Measurements from ENCODE around the gene MYMK. TPM values are rescaled to one million over a fixed set of nuclear protein-coding genes. Genes with fewer than 3 reads are reported as not detected.

MYMK gene
- total RNA-seq, 1 donor from 2014 or later: not detected

DNA sequence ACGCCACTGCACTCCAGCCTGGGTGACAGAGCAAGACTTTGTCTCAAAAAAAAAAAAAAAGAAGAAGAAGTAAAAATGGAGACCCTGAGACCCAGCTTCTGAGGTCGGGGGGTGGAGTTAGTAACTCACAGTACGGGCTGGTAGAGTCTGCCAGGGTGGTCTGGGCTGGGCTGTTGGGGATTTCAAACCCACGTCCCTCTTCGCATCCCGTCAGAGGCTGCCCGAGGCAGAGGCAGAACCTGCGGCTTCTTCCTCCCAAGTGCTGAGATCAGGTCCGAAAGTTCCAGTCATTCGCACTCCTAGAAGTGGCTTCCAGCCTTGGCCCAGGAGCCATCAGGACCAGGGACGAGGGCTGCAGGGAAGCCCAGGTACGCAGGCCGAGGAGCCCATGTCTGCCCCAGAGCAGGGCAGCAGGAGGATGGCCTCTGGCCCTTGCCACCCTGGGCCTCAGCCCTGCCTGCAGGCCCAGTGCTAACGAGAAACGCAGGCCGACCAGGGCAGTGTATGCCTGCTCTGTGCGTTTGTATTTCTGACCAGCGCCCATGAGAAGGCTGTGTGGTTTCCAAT lies 36.0 kb downstream of the MYMK start:
- intact Hi-C loops (cut with micrococcal nuclease): loop anchor here (10.0 kb wide), 1 partner anchor 144 kb away; the partner anchor contains the start of genes MED22 and RPL7A

DNA sequence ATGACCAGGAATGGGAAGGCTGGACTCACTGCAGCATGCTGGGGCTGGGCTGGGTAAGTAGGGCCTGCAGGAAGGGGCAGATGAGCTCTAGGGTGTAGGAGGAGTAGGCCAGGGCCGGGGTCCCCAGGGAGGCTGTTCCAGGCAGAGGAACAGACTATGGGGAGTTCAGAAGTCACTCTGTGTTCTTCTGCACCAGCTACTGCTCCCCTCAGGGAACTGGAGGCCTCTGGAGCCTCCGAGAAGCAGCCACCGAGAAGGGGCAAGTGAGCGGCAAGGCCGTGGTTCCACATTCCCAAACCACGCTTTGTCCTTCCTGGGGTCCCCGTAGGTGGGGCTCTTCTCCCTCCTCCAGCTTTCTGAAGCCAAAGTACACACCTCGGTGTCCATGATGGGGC lies 37.4 kb downstream of the MYMK start:
- intact Hi-C loops (cut with micrococcal nuclease): loop anchor here (2.0 to 10.0 kb wide), 2 partner anchors 29 to 143 kb away; partner anchors contain the start of genes CACFD1, MED22 and RPL7A

DNA sequence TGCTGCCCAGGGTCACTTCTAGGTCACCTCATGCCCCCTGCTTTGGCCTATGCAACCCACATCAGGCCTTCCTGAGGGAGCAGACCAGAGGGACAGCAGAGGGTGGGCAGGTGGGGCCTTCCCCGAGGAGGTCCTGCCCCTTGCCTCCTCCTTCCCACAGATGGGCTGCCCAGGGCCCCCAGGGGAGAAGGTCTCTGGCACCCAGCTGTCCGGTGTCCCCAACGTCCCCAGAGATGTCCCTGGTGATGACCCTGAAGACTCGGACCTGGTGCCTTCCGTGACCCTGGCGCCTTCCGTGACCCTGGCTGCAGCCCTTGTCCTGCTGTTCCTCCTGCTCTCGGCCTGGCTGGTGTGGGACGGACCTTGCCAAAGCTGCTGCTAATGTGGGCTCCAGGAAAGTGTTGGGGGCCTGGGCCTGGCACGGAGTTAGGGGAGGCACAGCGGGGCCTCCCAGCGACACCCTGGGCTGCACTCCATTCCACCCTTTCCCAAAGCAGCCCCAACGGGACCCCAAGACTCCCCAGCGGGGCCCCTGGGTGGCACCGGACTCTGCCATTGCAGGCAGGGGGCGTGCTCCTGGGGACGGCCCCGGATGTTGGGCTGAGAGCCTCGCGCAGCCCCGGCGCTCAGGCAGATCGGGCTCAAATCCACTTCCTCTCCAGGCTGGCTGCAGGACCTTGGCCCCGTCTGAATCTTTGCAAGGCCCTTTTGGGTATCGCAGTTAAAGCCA lies 39.1 kb downstream of the MYMK start:
- intact Hi-C loops (cut with micrococcal nuclease): loop anchor here (1.0 to 10.0 kb wide), 6 partner anchors 27 to 463 kb away; partner anchors contain the start of genes CACFD1, MED22 and RPL7A

DNA sequence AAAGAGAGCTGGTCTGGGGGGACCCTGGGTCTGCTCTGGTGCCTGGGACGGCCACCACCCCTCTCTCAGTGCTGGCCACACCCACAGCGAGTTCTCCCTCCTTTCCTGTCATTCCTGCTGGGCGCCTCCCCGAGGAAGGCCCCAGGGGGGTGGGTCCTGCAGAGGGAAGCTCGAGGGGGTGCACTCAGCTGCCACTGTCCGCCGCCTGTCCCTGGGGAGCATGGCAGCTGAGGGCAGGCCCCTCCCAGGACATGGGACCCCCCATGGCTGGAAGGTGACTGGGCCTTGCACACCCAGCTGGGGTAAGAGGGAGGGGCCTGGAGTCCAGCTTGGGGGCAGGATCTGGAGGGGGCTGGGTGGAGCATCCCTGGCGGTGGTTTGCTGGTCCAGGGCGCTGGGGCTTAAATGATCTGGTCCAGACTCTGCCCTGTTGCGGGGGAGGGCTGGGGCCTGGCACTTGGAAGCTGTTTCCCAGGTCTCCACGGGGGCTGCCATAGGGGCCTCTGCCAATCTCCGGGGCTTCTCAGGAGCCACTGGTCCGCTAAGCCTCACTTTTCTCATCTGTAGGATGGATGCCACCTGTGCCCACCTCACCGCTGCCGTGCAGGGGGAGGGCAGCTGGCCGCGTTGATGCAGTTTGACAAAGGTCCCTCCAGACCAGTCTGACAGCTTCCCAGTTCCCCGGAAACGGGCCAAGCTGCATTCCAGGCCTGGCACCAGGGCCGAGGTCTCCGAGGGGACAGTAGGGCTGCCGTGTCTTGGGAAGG lies 39.9 kb downstream of the MYMK start:
- intact Hi-C loops (cut with micrococcal nuclease): loop anchor here (10.0 kb wide), 1 partner anchor 140 kb away; the partner anchor contains the start of genes MED22 and RPL7A

DNA sequence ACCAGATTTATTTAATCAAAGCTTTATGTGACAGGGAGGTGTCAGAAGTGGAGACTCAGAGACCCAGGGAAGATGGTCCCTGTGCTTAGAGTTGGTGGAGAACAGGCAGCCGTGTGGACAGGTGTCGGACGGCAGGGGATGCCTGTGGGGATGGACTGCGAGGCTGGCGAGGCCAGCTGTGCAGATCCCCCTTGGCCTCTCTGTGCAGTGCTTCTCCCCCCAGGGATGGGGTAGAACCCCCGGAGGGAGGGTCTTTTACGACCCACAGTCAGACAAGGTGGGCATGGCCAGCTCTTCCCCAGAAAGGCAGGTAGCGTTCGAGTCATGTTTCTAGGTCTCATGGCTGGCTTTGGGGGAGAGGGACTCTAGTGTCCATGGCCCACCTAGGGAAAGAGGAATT lies 41.1 kb downstream of the MYMK start:
- intact Hi-C loops (cut with micrococcal nuclease): loop anchor here (10.0 kb wide), 1 partner anchor 139 kb away; the partner anchor contains the start of genes MED22 and RPL7A

DNA sequence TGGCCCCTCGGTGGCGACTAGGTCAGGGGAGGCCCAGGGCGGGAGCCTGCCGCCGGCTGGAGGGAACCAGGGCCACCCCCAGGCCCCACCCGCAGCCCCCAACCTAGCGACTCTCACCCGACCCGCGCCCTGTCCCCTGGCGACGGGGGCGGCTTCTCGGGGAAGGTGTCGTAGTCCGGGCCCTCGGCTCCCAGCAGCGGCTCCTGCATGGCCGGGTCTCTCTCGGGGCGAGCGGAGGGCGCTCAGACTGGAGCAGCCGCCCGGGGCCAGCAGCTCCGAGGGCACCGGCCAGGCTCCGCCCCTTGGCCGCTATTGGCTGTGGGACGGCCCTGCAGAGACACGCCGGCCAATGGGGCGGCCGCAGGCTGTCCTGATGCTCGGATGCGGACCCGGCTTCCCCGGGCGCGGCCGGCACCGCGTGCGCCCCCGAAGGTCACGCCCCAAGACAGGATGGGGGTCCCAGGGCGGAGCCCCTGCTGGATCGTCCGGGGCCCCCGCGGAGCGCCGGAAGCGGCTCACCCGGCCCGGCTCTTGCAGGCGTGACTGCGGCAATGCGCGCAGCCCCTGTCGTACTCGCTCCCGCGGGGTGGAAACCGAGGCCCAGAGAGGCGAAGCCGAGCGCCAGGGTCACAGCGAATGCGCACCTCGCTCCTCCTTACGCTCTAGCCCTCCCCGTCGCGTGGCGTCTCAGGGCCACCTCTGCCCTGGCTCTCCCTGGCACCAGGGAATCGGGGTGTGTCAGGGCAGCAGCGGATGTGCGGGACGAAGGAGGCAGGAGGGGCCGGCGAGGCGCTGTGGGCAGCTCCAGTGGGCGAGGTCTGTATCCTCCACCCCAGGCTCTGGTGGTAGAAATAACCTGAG lies 45.7 kb downstream of the MYMK start, which contains the start of gene SLC2A6:
Gene SLC2A6, minus strand, starts transcription at position 249 of the 861 bp plus-strand sequence. Its CDS starts 40 bp downstream, at position 209.
- intact Hi-C loops (cut with micrococcal nuclease): loop anchor here (1.0 to 2.0 kb wide), 5 partner anchors 20 to 292 kb away; partner anchors contain the start of genes CACFD1, REXO4, STKLD1 and SURF4

DNA sequence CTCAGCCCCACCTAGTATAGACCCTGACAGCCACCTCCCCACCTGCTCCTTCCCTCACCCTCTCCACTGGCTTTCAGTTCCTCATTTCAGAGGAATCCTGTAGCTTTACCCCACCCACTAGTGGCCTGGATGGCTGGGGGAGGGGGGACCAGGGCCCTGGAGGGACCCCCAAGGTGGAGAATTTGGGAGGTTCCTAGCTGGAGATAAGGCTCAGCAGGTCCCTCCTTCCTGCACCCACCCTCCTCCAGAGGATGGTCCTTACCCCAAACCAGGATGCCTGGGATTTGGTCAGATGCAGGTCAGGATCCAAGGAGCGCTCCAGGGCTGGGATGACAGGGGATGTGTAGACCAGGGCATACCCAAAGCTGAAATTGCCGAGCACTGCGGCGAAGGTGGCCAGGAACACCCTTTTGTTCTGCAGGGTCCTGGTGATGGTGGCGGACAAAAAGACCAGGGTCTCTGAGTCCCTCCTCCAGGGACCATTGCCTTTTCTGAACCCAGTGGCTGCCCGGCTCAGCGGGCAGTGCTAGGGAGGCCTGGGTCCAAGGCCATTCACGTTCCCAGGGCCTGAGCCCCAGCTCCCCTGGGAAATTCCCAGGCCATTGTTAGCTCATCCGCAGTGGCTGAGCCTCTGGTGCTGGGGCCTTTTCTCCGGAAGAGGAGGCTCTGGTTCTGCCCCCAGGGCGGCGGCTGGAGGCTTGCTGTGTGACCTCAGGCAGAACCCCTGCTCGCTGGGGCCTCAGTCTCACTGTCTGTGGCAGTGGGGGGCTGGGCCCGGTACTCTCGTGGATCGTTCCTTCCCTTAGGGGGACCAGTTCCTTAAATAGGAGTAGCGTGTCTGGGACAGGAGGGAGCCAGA lies 46.5 kb downstream of the MYMK start:
- intact Hi-C loops (cut with micrococcal nuclease): loop anchor here (2.0 kb wide), 3 partner anchors 59 to 291 kb away; partner anchors contain the start of gene REXO4

DNA sequence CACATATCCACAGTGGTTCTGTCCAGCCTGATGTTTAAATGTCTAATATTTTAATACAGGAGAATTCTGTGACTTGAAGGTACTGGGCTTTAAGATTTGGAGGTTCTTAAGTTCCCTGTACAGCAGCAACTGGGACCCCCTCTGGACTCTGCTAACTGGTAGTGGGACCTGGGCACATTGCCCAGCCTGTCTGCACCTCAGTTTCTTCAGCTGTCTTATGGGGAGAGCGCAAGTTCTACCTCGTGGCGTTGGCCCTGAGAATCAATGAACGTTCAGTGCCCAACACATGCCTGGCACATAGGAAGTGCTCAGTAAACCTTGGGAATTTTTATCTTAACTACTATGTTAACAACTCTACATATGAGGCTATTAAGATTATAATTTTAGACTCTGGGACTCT lies 47.3 kb downstream of the MYMK start:
- intact Hi-C loops (cut with micrococcal nuclease): no loop called here

DNA sequence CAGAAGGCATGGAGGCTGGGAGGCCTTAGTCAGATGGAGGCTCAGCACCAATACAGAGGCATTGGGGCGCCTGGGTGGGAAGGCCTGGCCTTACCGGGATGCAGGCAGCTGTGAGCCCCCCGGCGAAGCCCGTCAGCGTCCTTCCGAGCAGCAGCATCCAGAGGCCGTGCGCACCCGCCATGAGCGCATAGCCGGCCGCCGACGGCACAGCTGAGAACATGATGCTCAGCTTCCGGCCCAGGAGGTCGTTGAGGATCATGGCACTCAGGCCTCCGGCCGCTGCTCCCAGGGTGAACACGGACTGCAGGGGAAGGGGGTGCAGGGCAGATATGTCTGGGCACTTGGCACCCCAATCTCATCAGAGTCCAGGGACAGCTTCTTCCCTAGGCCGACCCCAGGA lies 47.8 kb downstream of the MYMK start:
- intact Hi-C loops (cut with micrococcal nuclease): no loop called here

DNA sequence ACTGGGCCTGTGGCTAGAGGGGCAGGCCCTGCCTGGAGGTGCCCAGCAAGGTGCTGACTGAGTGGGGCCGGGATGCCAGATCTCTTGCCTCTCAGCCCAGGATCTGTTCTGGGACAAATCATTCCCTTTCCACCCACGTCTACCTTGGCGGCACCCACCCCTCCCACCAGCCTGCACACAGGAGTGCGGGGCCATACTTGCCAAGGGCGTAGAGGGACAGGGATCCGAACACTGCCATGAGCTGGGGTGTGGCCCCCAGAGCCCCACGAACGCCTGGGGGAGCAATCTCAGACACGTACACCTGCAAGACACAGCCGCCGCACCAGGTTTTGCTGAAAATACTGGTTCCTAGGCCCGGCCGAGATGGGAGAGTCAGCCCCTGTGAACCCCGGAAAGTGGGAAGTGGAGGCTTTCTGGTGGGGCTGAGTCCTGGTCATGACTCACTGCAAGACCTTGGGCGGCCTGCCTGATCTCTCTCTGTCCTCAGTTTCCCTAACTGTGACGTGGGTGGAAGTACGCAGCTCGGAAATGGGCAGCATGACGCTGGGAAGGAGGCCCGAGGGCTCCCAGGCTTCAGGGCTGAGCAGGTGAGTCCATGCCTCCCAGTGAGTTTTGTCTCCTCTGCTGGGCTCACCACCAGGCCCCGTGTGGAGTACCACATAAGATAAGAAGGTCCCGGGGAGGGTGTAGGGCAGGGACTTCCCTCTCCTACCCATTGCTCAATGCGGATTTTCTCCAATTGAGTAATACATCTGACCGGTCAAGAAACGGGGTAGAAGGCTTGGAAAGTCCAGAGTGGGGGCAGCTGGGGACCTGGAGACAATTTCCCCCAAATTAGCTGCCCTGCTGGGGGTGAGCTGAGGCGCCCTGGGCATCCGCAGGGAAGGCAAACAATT lies 48.5 kb downstream of the MYMK start:
- intact Hi-C loops (cut with micrococcal nuclease): no loop called here

DNA sequence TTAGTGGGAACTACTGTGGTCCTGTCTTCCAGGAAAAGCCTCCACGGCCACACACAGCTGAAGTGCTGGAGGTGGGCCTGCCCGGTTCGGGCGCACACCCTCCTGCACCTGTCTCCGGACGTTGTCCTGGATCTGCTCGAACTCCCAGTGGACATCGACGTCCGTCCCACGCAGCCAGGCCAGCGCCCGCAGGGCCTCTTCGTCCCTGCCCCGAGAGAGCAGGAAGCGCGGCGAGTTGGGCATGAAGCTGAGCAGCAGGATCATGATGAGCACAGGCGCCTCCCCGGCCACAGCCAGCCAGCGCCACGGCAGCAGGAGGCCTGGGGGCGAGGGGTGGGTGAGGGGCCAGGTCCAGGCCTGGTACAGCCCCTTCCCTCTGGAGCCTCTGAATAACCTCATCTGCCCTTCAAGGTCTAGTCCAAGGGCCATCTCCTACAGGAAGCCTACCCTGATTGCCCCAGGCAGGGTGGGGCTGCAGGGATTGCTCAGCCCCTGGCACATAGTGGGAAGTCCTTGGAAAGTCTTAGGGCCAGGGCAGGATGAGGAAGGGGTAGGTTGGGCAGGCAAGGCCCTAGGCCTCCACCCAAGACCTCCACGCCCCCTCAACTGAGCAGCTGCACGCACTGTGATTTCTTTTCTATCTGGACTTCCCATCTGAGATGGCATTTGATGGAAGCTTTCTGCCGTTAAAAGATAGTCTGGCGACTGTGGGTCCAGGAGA lies 49.3 kb downstream of the MYMK start:
- intact Hi-C loops (cut with micrococcal nuclease): no loop called here

DNA sequence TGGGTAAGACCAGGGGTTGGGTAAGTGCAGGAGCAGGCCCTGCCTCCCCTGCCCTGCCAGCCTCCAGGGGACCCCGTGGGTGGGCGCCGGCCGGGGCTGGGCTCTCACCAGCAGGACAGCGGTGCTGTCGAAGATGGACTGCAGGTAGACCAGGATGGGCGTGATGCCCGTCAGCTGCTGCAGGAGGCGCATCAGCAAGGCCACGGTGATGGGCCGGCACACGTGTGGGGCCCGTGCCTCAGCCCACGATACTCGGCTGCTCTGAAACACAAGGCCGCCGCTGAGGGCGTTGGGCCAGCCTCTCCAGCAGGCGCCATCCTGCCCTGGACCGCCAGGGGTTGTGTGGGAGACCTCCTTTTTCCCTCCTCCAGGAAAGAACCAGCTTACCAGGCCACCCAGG lies 49.9 kb downstream of the MYMK start:
- intact Hi-C loops (cut with micrococcal nuclease): no loop called here

DNA sequence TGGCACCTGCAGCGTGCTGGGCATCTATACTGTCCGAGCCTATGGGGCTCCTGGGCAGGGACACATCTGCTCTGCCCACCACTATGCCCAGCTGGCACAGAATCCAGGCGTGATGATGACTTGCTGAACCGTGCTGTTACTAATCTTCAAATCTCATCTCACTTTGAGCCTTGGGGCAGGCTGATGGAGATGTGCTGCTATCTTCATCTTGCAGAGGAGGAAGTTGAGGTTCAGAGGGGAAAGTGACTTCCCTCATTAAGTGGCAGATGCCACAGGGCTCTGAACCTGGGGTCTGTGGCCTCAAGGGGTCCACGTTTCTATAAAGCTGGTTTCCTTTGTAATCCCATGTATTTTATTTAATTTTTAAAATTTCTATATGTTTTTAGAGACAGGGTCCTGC lies 50.5 kb downstream of the MYMK start:
- intact Hi-C loops (cut with micrococcal nuclease): no loop called here

DNA sequence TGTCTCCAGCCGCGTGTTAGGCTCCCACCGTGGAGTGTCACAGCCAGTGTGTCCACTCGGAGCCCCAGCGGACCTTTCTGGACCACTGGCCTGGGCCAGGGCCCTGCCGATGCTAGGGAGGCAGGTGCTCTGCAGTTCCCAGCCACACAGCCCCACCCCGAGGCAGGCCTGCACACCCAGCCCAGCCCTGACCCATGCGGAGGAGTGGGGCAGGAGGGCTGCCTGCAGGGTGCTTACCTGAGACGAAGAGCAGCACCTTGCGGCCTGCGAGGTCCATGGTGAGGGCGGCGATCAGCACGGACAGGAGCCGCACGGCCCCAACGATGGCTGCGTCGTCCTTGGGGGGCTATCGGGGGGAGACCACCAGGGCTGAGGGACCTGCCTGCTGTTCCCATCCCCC lies 51.0 kb downstream of the MYMK start:
- intact Hi-C loops (cut with micrococcal nuclease): no loop called here

DNA sequence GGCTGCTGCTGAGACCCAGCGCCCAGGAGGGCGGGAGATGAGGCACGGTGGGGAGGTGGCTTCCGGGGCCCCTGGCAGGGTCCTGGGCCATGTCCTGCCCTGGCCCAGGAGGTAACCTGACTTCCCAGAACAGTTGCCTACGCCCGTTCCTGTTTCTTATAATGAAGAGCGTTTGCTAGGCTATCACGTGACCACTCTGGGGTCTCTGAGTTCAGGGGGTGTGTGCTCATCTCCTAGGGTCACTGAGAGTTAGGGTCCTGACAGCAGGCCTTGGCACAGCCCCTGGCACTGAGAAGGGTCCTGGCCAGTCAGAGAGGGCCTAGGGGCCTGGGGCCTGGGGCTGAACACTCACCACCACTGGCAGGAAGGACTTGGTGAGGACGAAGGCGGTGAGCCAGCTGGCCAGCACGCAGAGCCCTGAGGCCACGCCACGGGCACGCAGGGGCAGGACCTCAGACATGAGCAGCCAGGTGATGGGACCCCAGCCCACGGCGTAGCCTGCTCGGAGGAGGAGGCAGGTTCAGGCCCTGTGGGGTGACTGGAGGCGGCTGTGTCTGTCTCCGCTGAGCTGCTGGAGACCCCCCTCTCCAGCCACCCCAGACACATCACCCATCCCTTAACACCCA lies 51.9 kb downstream of the MYMK start:
- intact Hi-C loops (cut with micrococcal nuclease): no loop called here

DNA sequence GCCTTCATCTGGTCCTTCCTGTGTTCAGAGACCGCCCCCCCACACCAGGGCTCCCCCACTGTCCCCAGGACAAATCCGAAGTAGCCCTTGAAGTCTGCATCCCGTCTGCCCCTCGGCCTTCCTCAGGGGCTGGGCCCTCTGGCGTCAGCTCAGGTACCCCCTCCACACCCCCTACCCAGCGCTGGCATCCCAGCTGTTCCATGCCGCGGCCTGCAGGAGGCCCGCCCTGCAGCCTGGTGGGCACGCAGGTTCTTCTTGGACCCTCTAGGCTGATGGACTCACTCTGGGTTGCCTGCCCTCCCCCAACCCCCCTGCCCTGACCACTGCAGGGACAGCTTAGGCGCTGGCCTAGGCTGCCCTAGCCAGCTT lies 52.5 kb downstream of the MYMK start:
- intact Hi-C loops (cut with micrococcal nuclease): no loop called here

DNA sequence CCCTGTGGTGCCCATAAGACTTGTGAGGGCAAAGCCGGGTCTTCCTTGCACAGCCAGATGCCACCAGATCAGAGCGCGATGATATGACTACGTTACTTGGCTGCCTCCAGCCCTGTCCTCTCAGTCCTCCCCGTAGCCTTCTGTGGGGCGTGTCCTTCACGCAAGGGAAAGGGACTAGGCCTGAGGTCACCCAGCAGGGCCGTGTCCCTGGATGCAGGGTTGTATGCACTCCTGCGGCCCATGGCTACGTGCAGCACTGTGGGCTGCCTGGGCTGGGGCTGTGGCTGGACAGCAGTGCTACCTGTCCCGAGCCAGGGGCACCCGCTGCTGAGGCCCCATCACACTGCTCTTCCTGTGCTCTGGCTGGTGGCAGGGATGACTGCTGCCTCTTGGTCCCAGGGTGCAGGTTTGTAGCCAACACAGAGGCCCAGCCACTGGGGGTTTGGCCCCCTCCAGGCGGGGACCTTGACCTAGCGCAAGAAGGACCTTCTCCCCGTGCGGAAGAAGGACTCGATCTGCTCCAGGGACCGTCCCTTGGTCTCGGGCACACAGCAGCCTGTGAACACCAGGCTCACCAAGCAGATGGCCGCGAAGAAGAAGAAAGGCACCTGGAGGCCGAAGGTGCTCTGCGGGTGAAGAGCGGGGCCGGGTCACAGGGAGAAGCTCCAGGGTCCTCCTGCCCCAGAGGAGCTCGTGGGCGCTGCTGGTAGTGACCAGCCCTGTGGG lies 53.0 kb downstream of the MYMK start:
- intact Hi-C loops (cut with micrococcal nuclease): no loop called here
